NCI-H2171 treated with DMSO at 0.1 percent for 48 hours (cell line): ENCODE data around the gene SEZ6L.

Source experiments
- DNase-seq: peaks from one replicate; lab custom pipeline; 2025; lab: John Stamatoyannopoulos, UW

SEZ6L gene

DNA sequence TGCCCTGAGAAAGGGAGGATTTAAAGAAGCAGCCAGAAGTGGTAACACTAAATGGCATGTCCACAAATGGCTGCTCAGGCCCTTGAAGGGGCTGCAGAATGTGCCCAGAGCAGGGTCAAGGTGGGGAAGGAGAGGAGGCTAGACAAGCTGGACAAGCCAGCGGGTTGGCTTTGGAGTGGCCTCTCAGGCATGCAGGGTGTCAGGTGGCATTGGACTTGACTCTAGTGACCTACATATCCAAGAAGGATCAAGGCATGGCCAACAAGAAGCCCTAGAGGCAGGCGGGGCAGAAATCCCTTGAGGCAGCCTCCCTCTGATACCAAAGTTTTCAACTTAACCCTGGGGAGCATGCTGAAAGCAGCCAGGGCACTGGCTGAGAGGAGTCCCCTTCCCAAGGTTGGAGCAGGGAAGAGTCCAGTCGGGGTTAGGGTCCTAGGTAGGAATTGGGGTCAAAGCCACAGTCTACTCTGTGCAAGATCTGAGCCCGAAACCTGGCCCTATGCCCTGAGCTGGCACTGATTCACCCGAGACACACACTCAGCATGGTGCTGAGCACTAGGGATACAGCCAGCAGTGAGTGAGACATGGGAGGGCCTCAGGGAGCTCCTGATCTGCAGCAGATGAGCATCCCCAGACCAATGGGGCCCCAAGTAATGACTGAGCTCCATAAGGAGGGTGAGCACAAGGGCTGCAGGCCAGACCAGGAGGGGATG is 164.0 kb downstream of the SEZ6L start:
- DNase-seq, result no peak

DNA sequence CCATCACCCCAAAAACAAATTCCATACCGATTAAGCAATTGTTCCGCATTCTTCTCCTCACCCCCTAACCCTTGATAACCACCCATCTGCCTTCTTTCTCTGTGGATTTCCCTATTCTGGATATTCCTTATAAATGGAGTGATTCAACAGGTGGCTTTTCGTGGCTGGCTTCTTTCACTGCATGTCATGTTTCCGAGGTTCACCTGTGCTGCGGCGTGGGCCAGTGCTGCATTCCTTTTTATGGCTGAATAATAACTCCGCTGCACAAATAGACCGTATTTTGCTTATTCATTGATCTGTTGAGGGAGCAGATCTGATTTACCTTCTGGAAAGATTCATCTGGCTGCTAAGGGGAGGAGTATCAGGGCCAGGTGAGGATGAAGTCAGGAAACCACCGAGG is 165.0 kb downstream of the SEZ6L start:
- DNase-seq, result no peak

GRCh38 chr22:26336773-26337172 is 167.5 kb downstream of the SEZ6L start:
- DNase-seq, result no peak

- DNase-seq, result no peak
Measured at GRCh38 chr22:26339755-26340154, 170.5 kb downstream of the SEZ6L start.

DNA sequence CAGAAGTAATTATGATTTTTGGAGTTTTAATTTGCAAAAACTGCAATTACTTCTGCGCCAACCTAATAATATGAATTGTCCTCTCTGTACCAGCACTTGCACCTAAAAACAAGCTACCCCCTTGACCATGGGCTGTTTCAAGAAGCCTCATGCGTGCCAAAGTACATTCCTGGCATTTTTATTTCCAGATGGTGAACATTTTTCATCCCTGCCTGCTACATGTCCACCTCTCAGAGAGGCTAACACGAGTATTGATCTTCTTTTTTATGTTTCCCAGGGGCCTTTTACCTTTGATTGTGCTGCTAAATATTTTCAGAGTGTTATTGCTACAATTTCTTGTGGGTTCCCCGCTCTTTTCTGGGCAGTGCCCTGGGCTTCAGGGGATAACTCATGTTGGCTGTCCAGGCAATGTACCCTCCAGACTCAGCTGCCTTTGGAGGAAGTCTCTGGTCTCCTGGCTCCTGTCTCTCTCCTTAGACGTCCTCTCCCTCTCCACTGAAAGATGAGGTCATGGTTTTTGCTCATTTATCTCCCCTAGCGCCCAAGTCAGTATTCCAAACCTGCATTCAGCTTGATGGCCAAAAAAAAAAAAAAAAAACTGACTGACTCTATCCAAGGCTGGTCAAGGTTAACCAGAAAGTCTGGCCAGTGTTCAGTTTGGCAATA is 173.6 kb downstream of the SEZ6L start:
- no peak for DNase-seq

GRCh38 chr22:26345496-26345895 is 176.2 kb downstream of the SEZ6L start:
- DNase-seq, result no peak

DNA sequence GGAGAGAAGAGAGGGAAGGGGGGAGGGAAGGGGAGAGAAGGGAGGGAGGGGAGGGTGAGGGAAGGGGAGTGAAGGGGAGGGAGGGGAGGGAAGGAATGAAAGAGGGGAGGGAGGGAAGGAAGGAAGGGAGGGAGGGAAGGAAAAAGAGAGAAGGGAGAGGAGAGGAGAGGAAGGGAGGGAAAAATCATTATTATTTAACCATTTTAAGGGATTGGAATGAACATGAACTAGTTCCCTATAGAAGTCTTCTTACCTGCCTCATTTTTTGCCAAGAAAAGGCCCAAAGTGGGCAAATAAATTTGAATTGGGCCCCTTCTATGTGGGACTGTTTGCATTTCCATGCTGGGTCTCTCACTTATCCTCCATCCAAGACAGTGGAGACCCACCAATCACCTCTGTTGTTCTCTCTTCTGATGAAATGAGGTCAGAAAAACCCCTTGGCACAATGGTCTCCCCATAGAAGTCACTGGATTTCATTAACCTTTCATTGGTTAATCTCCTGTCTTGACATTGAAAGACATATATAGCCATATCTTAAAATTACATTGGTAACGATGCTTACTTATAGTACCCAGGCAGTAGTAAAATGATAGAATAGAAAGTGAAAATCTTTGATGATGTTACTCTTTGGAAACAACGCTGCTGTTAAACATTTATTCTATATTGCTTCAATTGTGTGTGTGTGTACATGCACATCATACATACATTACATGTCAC is 179.7 kb downstream of the SEZ6L start:
- DNase-seq, result no peak

DNA sequence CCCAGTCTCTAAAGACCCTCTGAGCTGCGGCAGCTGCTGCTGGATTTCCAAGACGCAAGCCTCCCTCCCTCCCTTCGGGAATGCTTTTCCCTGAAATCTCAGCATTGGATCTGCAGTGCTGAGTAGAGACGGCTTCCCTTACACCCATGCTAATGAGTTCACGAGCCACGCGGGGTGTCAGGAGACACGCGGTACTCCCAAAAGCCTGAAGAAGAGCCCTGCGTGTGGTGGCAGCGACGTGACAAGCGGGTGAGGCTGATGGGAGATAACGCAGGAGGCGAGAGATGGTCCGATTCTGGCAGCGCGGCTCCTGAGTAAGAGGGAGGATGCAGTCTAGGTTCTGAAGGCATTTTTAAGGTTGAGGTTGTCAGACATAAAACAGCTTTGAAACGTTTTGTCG is 185.4 kb downstream of the SEZ6L start:
- no peak for DNase-seq

GRCh38 chr22:26357281-26357680 is 188.0 kb downstream of the SEZ6L start:
- DNase-seq, result peak; percentile 23

- DNase-seq, result no peak
Measured at GRCh38 chr22:26357813-26358212, 188.6 kb downstream of the SEZ6L start.

GRCh38 chr22:26359156-26359555 is 189.9 kb downstream of the SEZ6L start:
- DNase-seq, result no peak

- DNase-seq, result peak; percentile 73
Measured at GRCh38 chr22:26360169-26360885, 191.1 kb downstream of the SEZ6L start.

- no peak for DNase-seq
Measured at GRCh38 chr22:26362471-26362870, 193.2 kb downstream of the SEZ6L start.

- DNase-seq, result peak; percentile 89
Measured at GRCh38 chr22:26364066-26365015, 195.1 kb downstream of the SEZ6L start.

DNA sequence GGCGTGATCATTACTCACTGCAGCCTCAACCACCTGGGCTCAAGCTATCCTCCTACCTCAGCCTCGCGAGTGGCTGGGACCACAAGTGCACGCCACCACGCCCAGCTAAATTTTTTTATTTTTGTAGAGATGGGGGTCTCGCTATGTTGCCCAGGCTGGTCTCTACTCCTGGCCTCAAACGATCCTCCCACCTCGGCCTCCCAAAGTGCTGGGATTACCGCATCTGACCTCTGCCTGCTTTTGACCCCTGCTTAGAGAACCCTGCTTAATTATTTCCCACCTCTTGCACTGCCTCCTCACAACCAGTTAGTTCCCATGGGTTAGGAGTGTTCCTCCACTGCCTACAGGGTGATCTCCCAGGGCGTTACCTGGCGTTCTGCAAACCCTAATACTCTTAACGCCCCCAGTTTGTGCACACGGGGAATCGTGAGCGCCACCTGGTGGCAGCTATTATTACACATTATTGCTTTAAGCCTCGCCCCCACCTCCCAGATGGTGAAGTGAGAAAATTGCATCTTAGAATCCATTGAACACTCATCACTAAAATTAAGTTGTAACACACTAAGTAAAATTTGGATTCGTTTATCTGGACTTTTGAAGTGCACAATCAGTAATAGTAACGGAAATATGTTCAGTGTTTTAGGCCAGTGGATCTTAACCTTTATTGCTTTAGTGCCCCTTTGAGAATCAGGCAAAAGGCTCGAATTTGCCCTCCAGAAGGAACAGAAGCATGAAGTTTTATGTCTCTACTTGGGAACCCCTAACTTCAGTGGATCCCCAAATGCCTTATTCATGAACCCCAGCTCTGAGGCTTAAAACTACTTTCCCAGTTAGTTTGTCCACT is 198.4 kb downstream of the SEZ6L start:
- peak; percentile 57 for DNase-seq

DNA sequence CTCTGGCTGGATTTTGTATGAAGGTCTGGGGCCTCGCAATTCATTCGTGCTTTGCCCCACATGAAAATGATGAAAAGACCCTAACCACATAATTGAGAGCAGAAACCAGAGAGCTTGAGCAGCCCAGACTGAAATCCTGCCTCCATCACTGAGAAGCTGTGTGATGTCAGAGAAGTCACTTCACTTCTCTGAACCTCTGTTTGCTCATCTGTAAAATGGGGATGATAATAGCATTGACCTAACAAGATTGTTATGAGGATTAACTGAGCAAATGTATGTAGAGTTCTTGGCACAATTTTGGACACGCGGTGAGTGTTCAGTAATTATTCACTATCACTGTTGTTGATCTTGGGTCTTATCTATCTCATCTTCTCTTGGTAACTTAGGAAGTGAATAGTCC is 203.6 kb downstream of the SEZ6L start:
- DNase-seq, result no peak

DNA sequence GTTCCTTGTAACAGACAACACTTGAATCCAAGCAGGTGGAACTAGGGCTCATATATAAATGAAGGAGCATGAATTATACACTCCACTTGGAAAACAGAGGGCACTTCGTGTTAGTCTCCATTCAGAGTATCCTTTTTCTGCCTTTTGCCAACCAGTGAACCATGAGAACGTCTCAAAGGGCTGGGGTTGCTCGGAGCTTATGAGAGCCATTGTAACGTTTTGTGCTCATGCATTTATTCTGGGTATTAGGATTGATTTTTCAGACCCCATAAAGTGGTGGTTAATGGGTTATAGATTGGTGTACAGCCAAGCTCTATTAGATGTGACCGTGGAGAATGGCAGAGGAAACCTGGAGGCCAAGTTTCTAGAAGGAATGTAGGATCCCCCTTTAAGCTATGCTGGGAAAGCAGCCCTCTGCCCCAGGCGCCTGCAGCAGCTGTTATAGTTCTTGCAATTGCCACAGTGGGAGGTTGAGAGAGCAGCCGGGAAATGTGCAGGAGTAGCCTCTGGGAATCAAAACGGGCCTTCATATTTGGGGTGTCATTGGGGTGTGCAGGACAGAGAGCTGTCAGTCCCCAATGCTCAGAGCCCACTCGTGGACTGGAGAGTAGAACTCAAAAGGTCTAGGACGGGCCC is 205.2 kb downstream of the SEZ6L start:
- no peak for DNase-seq

GRCh38 chr22:26377170-26377830 is 208.0 kb downstream of the SEZ6L start:
- no peak for DNase-seq

GRCh38 chr22:26380072-26380830 is 211.0 kb downstream of the SEZ6L start:
- DNase-seq, result no peak
